Measurements from ENCODE around the gene HRH1.
"Not testable (repeated sequence)": the region's sequence is repeated elsewhere in the genome, so short reads cannot be mapped to it uniquely, and the experiment has no call there.

DNA sequence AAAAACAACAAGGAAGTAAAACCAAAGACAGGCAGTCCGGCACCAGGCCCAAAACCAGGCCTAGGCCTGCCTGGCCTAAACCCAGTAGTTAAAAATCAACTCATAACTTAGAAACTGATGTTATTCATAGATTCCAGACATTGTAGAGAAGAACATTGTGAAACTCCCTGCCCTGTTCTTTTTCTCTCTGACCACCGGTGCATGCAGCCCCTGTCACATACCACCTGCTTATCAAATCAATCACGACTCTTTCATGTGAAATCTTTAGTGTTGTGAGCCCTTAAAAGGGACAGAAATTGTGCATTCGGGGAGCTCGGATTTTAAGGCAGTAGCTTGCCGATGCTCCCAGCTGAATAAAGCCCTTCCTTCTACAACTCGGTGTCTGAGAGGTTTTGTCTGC lies 22.4 kb upstream of the HRH1 start:
- not testable (repeated sequence) for TF ChIP-seq POLR2AphosphoS5 (IDR thresholded peaks at IDR 0.05; ENCODE audit: low read depth, low read length); POLR2A (IDR thresholded peaks at IDR 0.05; ENCODE audit: low read depth, low read length); SPI1 (IDR thresholded peaks at IDR 0.05; ENCODE audit: low read depth, low read length); TAF1 (IDR thresholded peaks at IDR 0.05; ENCODE audit: low read depth, low read length); PAX5 (IDR thresholded peaks at IDR 0.05; ENCODE audit: insufficient read depth, low read length, severe bottlenecking); POU2F2 (IDR thresholded peaks at IDR 0.05; ENCODE audit: low read depth, low read length)
